ENCODE data around the gene EXTL1. TPM values are rescaled to one million over a fixed set of nuclear protein-coding genes. Genes with fewer than 3 reads are reported as not detected.
A peak's percentile ranks its signal among the peaks of the same experiment; 100 is the strongest.

Gene EXTL1
- total and polyA plus RNA-seq, 2 of the 4 experiments (the other 2 are of a cell fraction): 0.90 to 5.2 TPM

- no peak overlapping the region for H2BK5ac ChIP-seq (ENCODE audit: low read depth, low read length, poor library complexity, severe bottlenecking)
- ChIA-PET POLR2A (ENCODE audit: unreplicated experiment) (no interaction called here), CTCF (no interaction called here)
- H2AFZ ChIP-seq (replicated peaks; ENCODE audit: low read length, poor library complexity): no peak overlapping the region
- 0 out of 2 replicates have a peak, but pooled peaks have one; percentile 14 for TF ChIP-seq MAFK (IDR thresholded peaks at IDR 0.05; ENCODE audit: low read depth, low read length)
- TF ChIP-seq SMC3 (IDR thresholded peaks at IDR 0.05; ENCODE audit: low read depth, low read length): no peak
- no peak overlapping the region for H4K8ac ChIP-seq (ENCODE audit: low read depth in 2 of 2, low read length in 2 of 2)
- no CpG with 5 or more reads among the region's 1 CpG for WGBS, 2 experiments (ENCODE audit: extremely low coverage in 2 of 2, insufficient read length in 1 of 2)
- no peak overlapping the region for H2AK5ac ChIP-seq (ENCODE audit: low read depth, low read length)
- DNase-seq (no peak), ATAC-seq (ENCODE audit: low read depth) (no peak)
- BruUV-seq (replicated peaks): no TSS peak
- no peak overlapping the region for H2BK20ac ChIP-seq (ENCODE audit: low read depth, low read length)
- H3K9me3 ChIP-seq (ENCODE audit: control insufficient read depth, insufficient read depth, low read length): no peaks in the 10 kb centered on the region
- no peaks in the 10 kb centered on the region for H3K79me1 ChIP-seq (ENCODE audit: low read depth in 1 of 2, low read length in 2 of 2)
- no peak overlapping the region for H3K27ac ChIP-seq (ENCODE audit: insufficient read depth, low read length)
- H4K5ac ChIP-seq (ENCODE audit: low read depth, low read length): no peak overlapping the region
- H3K56ac ChIP-seq (ENCODE audit: extremely low read depth, insufficient read depth, low read length): no peak overlapping the region
- H3K36me3 ChIP-seq (ENCODE audit: control insufficient read depth, insufficient read depth, low read length): no peaks in the 10 kb centered on the region
- H3K18ac ChIP-seq (ENCODE audit: low read depth, low read length): no peak overlapping the region
- no peak overlapping the region for H2AK9ac ChIP-seq (replicated peaks; ENCODE audit: low read depth, low read length, poor library complexity)
- no peak overlapping the region for H2BK120ac ChIP-seq (ENCODE audit: low read depth, low read length)
- no peak overlapping the region for H3K4ac ChIP-seq (ENCODE audit: low read depth, low read length)
- H3K14ac ChIP-seq (replicated peaks; ENCODE audit: low read depth, low read length): no peak overlapping the region
- H3K9me1 ChIP-seq (ENCODE audit: insufficient read depth, low read length): no peaks in the 10 kb centered on the region
- dilution Hi-C loops (cut with HindIII; ENCODE audit: low sequenced_read_pairs, unreplicated experiment) (no loop called here), intact Hi-C loops (cut with micrococcal nuclease) (no loop called here), in situ Hi-C loops (cut with MboI; ENCODE audit: low sequenced_read_pairs) (no loop called here)
- H2BK15ac ChIP-seq (ENCODE audit: low read depth, low read length): no peak overlapping the region
- no peak overlapping the region for H4K91ac ChIP-seq (ENCODE audit: insufficient read depth, low read depth, low read length)
- no peaks in the 10 kb centered on the region for H3K4me1 ChIP-seq (ENCODE audit: control insufficient read depth, insufficient read depth, low read length)
- no peak overlapping the region for H3K23ac ChIP-seq (ENCODE audit: low read depth, low read length)
- no peak overlapping the region for H3K9ac ChIP-seq (ENCODE audit: low read depth, low read length)
- H3K27me3 ChIP-seq (ENCODE audit: control insufficient read depth, insufficient read depth, low read length): peaks cover 68% of the 10 kb centered on the region
- H3K4me3 ChIP-seq (ENCODE audit: insufficient read depth, low read depth, low read length): no peak overlapping the region
- H3K4me2 ChIP-seq (ENCODE audit: low read depth, low read length): no peak overlapping the region
- no peaks in the 10 kb centered on the region for H4K20me1 ChIP-seq (ENCODE audit: insufficient read depth, low read length)
Measured at GRCh38 chr1:26069941-26070295, 48.3 kb downstream of the EXTL1 start.

Data from IMR-90 (cell line).